SK-N-SH (cell line): ENCODE results near the gene NWD2. TPM values are rescaled to one million over a fixed set of nuclear protein-coding genes. Genes with fewer than 3 reads are reported as not detected.

Experiments
- CTCF ChIA-PET: fragments of 300-600, 350-600 bp; formaldehyde crosslinking; extraction: SDS; loops from one replicate; lab custom pipeline; 2021; lab: Yijun Ruan, JAX
- POLR2A ChIA-PET: fragments of 350-600 bp; sonication (Branson Sonifier 250); formaldehyde crosslinking; extraction: SDS; loops from one replicate; lab custom pipeline; 2020; ENCODE audit warnings: antibody characterized with exemption, inconsistent platforms; lab: Yijun Ruan, JAX
- DNase-seq: peaks from one replicate; pipeline ENCODE4 v3.0.0; 2012
- H2AFZ ChIP-seq: fragments of 200-600 bp; sonication (generic); 2 replicates; pipeline ENCODE4 v1.8.1; 2016; ENCODE audit warnings: antibody characterized with exemption, mild to moderate bottlenecking, low read depth
- H3F3A ChIP-seq: fragments of 200-600 bp; sonication (generic); replicated peaks from 2 replicates; pipeline ENCODE3; 2016; ENCODE audit warnings: antibody characterized with exemption, mild to moderate bottlenecking; ENCODE audit not compliant: insufficient read depth
- H3K27ac ChIP-seq, 2 experiments: fragments of 200-500 bp in 1 of 2; fragments of 200-600 bp in 1 of 2; sonication (Bioruptor generic) in 1 of 2; sonication (generic), shearing (Covaris generic) in 1 of 2; 2 replicates each; pipeline versions ENCODE4 v1.5.1 to v1.6.1; 2014 to 2016; ENCODE audit warnings: low read depth in 2 of 2, inconsistent platforms in 1 of 2, low read length in 1 of 2, mild to moderate bottlenecking in 1 of 2, mixed read lengths in 1 of 2
- H3K27me3 ChIP-seq: fragments of 200-600 bp; sonication (generic), shearing (Covaris generic); 2 replicates; pipeline ENCODE4 v1.6.1; 2016; ENCODE audit warnings: mixed run types; ENCODE audit not compliant: insufficient read depth
- H3K36me3 ChIP-seq, 2 experiments: fragments of 200-500 bp in 1 of 2; fragments of 200-600 bp in 1 of 2; sonication (Bioruptor generic) in 1 of 2; sonication (generic) in 1 of 2; replicated peaks in 1 of 2; 2 replicates each; pipeline versions ENCODE3 to v1.5.1; 2014 to 2016; ENCODE audit warnings: low read length in 1 of 2, mild to moderate bottlenecking in 1 of 2; ENCODE audit not compliant: insufficient read depth in 2 of 2, control insufficient read depth in 1 of 2
- H3K4me1 ChIP-seq, 2 experiments: fragments of 200-500 bp in 1 of 2; fragments of 200-600 bp in 1 of 2; sonication (Bioruptor generic) in 1 of 2; sonication (generic), shearing (Covaris generic) in 1 of 2; 2 replicates each; pipeline versions ENCODE4 v1.5.1 to v1.6.1; 2014 to 2016; ENCODE audit warnings: low read depth in 1 of 2, low read length in 1 of 2, mixed run types in 1 of 2; ENCODE audit not compliant: insufficient read depth in 2 of 2, control insufficient read depth in 1 of 2
- H3K4me2 ChIP-seq: fragments of 200-600 bp; sonication (generic), shearing (Covaris generic); 2 replicates; pipeline ENCODE4 v1.6.1; 2017; ENCODE audit warnings: mixed run types
- H3K4me3 ChIP-seq, 2 experiments: fragments of 200-500 bp in 1 of 2; fragments of 200-600 bp in 1 of 2; sonication (Bioruptor generic) in 1 of 2; sonication (generic), shearing (Covaris generic) in 1 of 2; 2 replicates each; pipeline versions ENCODE4 v1.5.1 to v1.8.1; 2014 to 2016; ENCODE audit warnings: low read depth in 2 of 2, inconsistent platforms in 1 of 2, low read length in 1 of 2, mild to moderate bottlenecking in 1 of 2, mixed read lengths in 1 of 2, moderate library complexity in 1 of 2
- H3K79me2 ChIP-seq: fragments of 200-600 bp; sonication (generic); 2 replicates; pipeline ENCODE4 v1.8.1; 2017; ENCODE audit warnings: mild to moderate bottlenecking; ENCODE audit not compliant: insufficient read depth
- H3K9ac ChIP-seq: fragments of 200-600 bp; sonication (generic); 2 replicates; pipeline ENCODE4 v1.6.1; 2017; ENCODE audit warnings: mixed run types
- H3K9me2 ChIP-seq: fragments of 200-600 bp; sonication (generic); 2 replicates; pipeline ENCODE4 v1.6.1; 2017; ENCODE audit warnings: mixed run types
- H3K9me3 ChIP-seq: fragments of 200-600 bp; sonication (generic); 2 replicates; pipeline ENCODE4 v1.6.1; 2017; ENCODE audit warnings: mixed run types, mild to moderate bottlenecking, moderate library complexity
- H4K20me1 ChIP-seq: fragments of 200-600 bp; sonication (generic); 2 replicates; pipeline ENCODE4 v1.6.1; 2017; ENCODE audit warnings: mild to moderate bottlenecking, mixed run types; ENCODE audit not compliant: insufficient read depth
- CHD2 ChIP-seq: fragments of 150-350 bp; IDR thresholded peaks from 2 replicates; pipeline ENCODE4 v1.6.1; 2018; ENCODE audit warnings: low read length; ENCODE audit not compliant: partially characterized antibody
- EP300 ChIP-seq, 2 experiments: IDR thresholded peaks; 2 replicates each; pipeline versions ENCODE4 v1.4.0 to v1.6.1; 2012; ENCODE audit warnings: borderline replicate concordance in 1 of 2, low read depth in 1 of 2, low read length in 1 of 2
- FOSL2 ChIP-seq: IDR thresholded peaks from 2 replicates; pipeline ENCODE4 v1.4.0; 2012; ENCODE audit warnings: low read depth, mild to moderate bottlenecking, moderate library complexity, borderline replicate concordance
- GATA2 ChIP-seq: sonication (generic); formaldehyde crosslinking; IDR thresholded peaks from 2 replicates; pipeline ENCODE4 v1.5.0; 2020; ENCODE audit warnings: mild to moderate bottlenecking, missing genetic modification reagents
- JUND ChIP-seq: IDR thresholded peaks from 2 replicates; pipeline ENCODE4 v1.4.0; 2012
- NFIC ChIP-seq: IDR thresholded peaks from 2 replicates; pipeline ENCODE4 v1.4.0; 2012; ENCODE audit warnings: borderline replicate concordance
- TEAD4 ChIP-seq: IDR thresholded peaks from 2 replicates; pipeline ENCODE4 v1.4.0; 2012; ENCODE audit warnings: mild to moderate bottlenecking, borderline replicate concordance; ENCODE audit not compliant: insufficient read depth
- YY1 ChIP-seq: IDR thresholded peaks from 2 replicates; pipeline ENCODE4 v1.4.0; 2012; ENCODE audit warnings: low read depth, mild to moderate bottlenecking
- ZBTB33 ChIP-seq: IDR thresholded peaks from 2 replicates; pipeline ENCODE4 v1.4.0; 2012; ENCODE audit warnings: low read depth, borderline replicate concordance
- WGBS: methylation state at CpG from one replicate; pipeline ENCODE4 v1.1.6; 2017; ENCODE audit warnings: low lambda C conversion rate; 5-methylcytosine and 5-hydroxymethylcytosine counted together
- polyA plus RNA-seq, 3 experiments: library from polyadenylated mRNA; depleted of rRNA; stranded (reverse); fragments of >200 nt; gene quantifications; 2 replicates each; pipeline ENCODE4 v1.2.3, GENCODE V29; 2012
- TF ChIP-seq, protein P1 (sequence below): IDR thresholded peaks from 2 replicates; pipeline ENCODE4; 2012
- TF ChIP-seq, protein P2 (sequence below): fragments of 150-350 bp; IDR thresholded peaks from 2 replicates; pipeline ENCODE4 v1.6.1; 2017; ENCODE audit warnings: antibody characterized with exemption, low read length, low read depth, borderline replicate concordance

Gene NWD2
- polyA plus RNA-seq, 1 of the 3 experiments (the other 2 are of a cell fraction), result not detected

- 10% methylated on average over 1 of the region's 1 CpG for WGBS
- Histone ChIP-seq H4K20me1 (no peaks in the 10 kb centered on the region), H3K27ac (no peak overlapping the region), H3K9me3 (no peaks in the 10 kb centered on the region), H3K9ac (no peak overlapping the region), H3K4me1 (no peaks in the 10 kb centered on the region), H3K4me3 (no peak overlapping the region), H3K79me2 (no peaks in the 10 kb centered on the region), H2AFZ (no peak overlapping the region), H3K36me3 (no peaks in the 10 kb centered on the region), H3K27me3 (peaks cover 13% of the 10 kb centered on the region; the same call in 1 of the 2 replicates), H3F3A (peaks cover 2% of the 10 kb centered on the region), H3K9me2 (no peaks in the 10 kb centered on the region), H3K4me2 (no peak overlapping the region)
- DNase-seq, result no peak
- ChIA-PET CTCF (no interaction called here), POLR2A (no interaction called here)
- TF ChIP-seq CHD2, result no peak
- no peak for TF ChIP-seq TEAD4
- TF ChIP-seq, protein P1, sequence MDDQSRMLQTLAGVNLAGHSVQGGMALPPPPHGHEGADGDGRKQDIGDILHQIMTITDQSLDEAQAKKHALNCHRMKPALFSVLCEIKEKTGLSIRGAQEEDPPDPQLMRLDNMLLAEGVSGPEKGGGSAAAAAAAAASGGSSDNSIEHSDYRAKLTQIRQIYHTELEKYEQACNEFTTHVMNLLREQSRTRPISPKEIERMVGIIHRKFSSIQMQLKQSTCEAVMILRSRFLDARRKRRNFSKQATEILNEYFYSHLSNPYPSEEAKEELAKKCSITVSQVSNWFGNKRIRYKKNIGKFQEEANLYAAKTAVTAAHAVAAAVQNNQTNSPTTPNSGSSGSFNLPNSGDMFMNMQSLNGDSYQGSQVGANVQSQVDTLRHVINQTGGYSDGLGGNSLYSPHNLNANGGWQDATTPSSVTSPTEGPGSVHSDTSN, result no peak
- TF ChIP-seq GATA2 (CRISPR knock-in tag), result no peak
- no peak for TF ChIP-seq ZBTB33
- no peak for TF ChIP-seq JUND
- TF ChIP-seq NFIC, result no peak
These were observed 192.0 kb downstream of the NWD2 start for GRCh38 chr4:37436546-37436945.

GRCh38 chr4:37437163-37437562 is 192.6 kb downstream of the NWD2 start:
- no peak for DNase-seq
- ChIA-PET CTCF (no interaction called here), POLR2A (no interaction called here)
- Histone ChIP-seq H3K27ac (no peak overlapping the region), H4K20me1 (no peaks in the 10 kb centered on the region), H3K4me3 (no peak overlapping the region), H3K9me3 (no peaks in the 10 kb centered on the region), H3K4me1 (no peaks in the 10 kb centered on the region), H3K27me3 (peaks cover 13% of the 10 kb centered on the region; the same call in 1 of the 2 replicates), H3K9me2 (no peaks in the 10 kb centered on the region), H3F3A (peaks cover 2% of the 10 kb centered on the region), H3K9ac (no peak overlapping the region), H2AFZ (no peak overlapping the region), H3K4me2 (no peak overlapping the region), H3K79me2 (no peaks in the 10 kb centered on the region), H3K36me3 (no peaks in the 10 kb centered on the region)
- TF ChIP-seq YY1 (no peak), GATA2 (CRISPR knock-in tag) (no peak), EP300 (IDR thresholded peaks at IDR 0.05; ENCODE audit: borderline replicate concordance in 1 of 2, low read depth in 1 of 2, low read length in 1 of 2) (no peak), FOSL2 (no peak)
- TF ChIP-seq, protein P2, sequence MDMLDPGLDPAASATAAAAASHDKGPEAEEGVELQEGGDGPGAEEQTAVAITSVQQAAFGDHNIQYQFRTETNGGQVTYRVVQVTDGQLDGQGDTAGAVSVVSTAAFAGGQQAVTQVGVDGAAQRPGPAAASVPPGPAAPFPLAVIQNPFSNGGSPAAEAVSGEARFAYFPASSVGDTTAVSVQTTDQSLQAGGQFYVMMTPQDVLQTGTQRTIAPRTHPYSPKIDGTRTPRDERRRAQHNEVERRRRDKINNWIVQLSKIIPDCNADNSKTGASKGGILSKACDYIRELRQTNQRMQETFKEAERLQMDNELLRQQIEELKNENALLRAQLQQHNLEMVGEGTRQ, result no peak
- WGBS, result 0% methylated on average over 4 of the region's 4 CpGs
